Osteoblast (primary cell): ENCODE measurements around the gene ARPIN. TPM values are rescaled to one million over a fixed set of nuclear protein-coding genes. Genes with fewer than 3 reads are reported as not detected.

Experiments
- DNase-seq: peaks from one replicate; pipeline ENCODE4 v3.0.0; 2011; ENCODE audit warnings: low spot score, mixed read lengths; ENCODE audit not compliant: insufficient read length; ENCODE audit errors: missing footprints
- H2AFZ ChIP-seq: 2 replicates; pipeline ENCODE4 v1.6.0; 2011; ENCODE audit warnings: mild to moderate bottlenecking, low read length
- H3K27ac ChIP-seq: 2 replicates; pipeline ENCODE4 v1.5.1; 2011; ENCODE audit warnings: mild to moderate bottlenecking, low read depth, low read length, moderate library complexity
- H3K27me3 ChIP-seq: 2 replicates; pipeline ENCODE4 v1.6.0; 2012; ENCODE audit warnings: mild to moderate bottlenecking, control low read depth, inconsistent platforms, low read length, moderate library complexity; ENCODE audit not compliant: insufficient read depth
- H3K36me3 ChIP-seq: 2 replicates; pipeline ENCODE4 v1.5.1; 2011; ENCODE audit warnings: mild to moderate bottlenecking, low read length, control low read depth, moderate library complexity; ENCODE audit not compliant: insufficient read depth
- H3K4me1 ChIP-seq: 2 replicates; pipeline ENCODE4 v1.5.1; 2011; ENCODE audit warnings: mild to moderate bottlenecking, low read length, control low read depth, moderate library complexity; ENCODE audit not compliant: insufficient read depth
- H3K4me2 ChIP-seq: 2 replicates; pipeline ENCODE4 v1.6.0; 2011; ENCODE audit warnings: mild to moderate bottlenecking, low read length; ENCODE audit not compliant: insufficient read depth
- H3K4me3 ChIP-seq: fragments of 200-600 bp; sonication (generic); 3 replicates; pipeline ENCODE4 v1.5.1; 2012; ENCODE audit warnings: mild to moderate bottlenecking, low read length, inconsistent platforms; ENCODE audit not compliant: insufficient read depth
- H3K79me2 ChIP-seq: 2 replicates; pipeline ENCODE4 v1.6.0; 2012; ENCODE audit warnings: mild to moderate bottlenecking, low read length, control low read depth, inconsistent platforms; ENCODE audit not compliant: insufficient read depth
- H3K9me3 ChIP-seq: 2 replicates; pipeline ENCODE4 v1.5.1; 2011; ENCODE audit warnings: low read depth, low read length, control low read depth
- H4K20me1 ChIP-seq: 2 replicates; pipeline ENCODE4 v1.6.0; 2012; ENCODE audit warnings: mild to moderate bottlenecking, low read length, control low read depth; ENCODE audit not compliant: insufficient read depth
- total RNA-seq: library from RNA; depleted of rRNA; stranded (reverse); fragments of >200 nt; gene quantifications from 2 replicates; pipeline ENCODE4 v1.2.3, GENCODE V29; 2012
- TF ChIP-seq, protein P1 (sequence below): IDR thresholded peaks from 2 replicates; pipeline ENCODE4 v1.5.1; 2011; ENCODE audit warnings: mild to moderate bottlenecking, low read depth, low read length, moderate library complexity; ENCODE audit errors: extremely low read depth

Gene ARPIN
- total RNA-seq, 1 donor, result 14.1 TPM

DNA sequence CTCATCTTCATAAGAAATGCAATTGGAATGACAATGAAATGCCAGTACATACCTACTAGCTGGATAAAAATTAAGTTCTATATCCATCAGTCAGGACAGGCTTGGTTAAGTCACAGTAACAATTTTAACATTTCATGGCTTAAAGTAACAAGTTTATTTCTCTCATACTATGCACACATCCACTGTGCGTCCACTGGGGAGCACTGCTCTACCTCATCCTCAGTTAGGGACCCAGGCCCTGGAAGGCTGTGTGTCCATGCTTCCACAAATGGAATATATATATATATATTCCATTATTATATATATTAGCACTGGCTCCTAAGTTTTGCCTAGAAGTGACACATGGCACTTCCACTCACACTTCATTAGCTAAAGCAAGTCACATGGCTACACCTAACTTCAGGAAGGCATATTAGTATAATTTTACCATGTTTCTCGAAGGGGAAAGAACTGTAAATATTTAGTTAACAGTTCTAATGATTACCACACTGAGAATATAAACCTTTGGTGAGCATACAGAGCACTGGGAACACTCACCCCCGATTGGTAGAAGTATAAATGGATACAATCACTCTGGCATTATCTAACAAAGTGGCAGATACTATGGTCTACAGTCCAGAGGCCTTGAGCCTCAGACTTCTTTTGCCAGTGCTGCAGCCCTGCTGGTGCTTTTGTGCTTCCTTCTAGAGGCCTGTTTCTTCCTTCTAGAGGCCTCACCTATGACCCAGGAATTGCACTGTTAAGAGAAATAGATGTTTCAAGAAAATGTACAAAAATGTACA, 47.6 kb downstream of the ARPIN start:
- Histone ChIP-seq H2AFZ (no peak overlapping the region), H3K4me3 (no peak overlapping the region), H3K4me1 (peaks cover 2% of the 10 kb centered on the region), H3K27ac (no peak overlapping the region), H3K36me3 (peaks cover 37% of the 10 kb centered on the region), H3K9me3 (no peaks in the 10 kb centered on the region), H3K4me2 (no peak overlapping the region), H3K79me2 (peaks cover 3% of the 10 kb centered on the region), H4K20me1 (no peaks in the 10 kb centered on the region), H3K27me3 (no peaks in the 10 kb centered on the region)
- no peak for DNase-seq
- TF ChIP-seq, protein P1, sequence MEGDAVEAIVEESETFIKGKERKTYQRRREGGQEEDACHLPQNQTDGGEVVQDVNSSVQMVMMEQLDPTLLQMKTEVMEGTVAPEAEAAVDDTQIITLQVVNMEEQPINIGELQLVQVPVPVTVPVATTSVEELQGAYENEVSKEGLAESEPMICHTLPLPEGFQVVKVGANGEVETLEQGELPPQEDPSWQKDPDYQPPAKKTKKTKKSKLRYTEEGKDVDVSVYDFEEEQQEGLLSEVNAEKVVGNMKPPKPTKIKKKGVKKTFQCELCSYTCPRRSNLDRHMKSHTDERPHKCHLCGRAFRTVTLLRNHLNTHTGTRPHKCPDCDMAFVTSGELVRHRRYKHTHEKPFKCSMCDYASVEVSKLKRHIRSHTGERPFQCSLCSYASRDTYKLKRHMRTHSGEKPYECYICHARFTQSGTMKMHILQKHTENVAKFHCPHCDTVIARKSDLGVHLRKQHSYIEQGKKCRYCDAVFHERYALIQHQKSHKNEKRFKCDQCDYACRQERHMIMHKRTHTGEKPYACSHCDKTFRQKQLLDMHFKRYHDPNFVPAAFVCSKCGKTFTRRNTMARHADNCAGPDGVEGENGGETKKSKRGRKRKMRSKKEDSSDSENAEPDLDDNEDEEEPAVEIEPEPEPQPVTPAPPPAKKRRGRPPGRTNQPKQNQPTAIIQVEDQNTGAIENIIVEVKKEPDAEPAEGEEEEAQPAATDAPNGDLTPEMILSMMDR, result no peak

DNA sequence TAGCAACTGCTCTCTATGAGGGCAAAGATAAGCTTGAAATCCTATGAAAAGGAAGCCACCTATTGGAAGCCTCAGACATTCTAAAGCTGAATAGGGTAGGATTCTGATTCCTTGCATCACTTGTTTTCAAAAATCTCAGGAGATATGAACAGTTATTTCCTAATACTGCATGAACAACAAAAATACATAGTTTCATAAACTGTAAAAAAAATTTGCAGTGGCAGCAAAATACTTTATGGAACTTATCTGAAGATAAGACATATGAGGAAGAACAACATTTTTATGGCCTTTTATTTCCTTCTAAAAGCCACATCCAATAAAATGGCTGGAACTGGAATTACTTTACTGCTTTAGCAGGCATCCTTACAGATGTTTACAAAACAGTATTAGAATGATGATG, 48.8 kb downstream of the ARPIN start:
- H3K27me3 ChIP-seq, result no peaks in the 10 kb centered on the region
- peaks cover 2% of the 10 kb centered on the region for H3K4me1 ChIP-seq
- H3K79me2 ChIP-seq, result peaks cover 3% of the 10 kb centered on the region
- H2AFZ ChIP-seq, result no peak overlapping the region
- no peak overlapping the region for H3K4me3 ChIP-seq
- TF ChIP-seq, protein P1, result peak; percentile 18
- H4K20me1 ChIP-seq, result no peaks in the 10 kb centered on the region
- no peak overlapping the region for H3K4me2 ChIP-seq
- no peak for DNase-seq
- peaks cover 41% of the 10 kb centered on the region for H3K36me3 ChIP-seq
- H3K9me3 ChIP-seq, result no peaks in the 10 kb centered on the region
- no peak overlapping the region for H3K27ac ChIP-seq

DNA sequence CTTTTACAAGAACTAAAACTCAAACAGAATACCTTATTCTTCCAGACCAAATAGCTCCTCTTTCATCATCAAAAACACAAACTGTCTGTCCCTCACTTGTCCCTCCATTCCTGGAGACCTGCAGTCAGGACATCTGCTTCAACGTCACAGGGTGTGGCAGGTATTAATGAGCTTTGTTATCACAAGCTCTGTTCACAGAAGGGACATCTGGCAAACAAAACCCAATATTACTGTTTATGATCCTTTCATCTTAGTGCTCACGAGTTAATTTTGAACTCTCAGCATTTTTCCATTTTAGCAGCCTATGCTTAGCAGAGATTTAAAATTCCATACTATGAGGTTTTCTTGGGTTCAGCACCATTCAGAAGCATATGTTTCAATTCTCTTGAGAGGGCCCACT, 51.9 kb downstream of the ARPIN start:
- no peaks in the 10 kb centered on the region for H4K20me1 ChIP-seq
- TF ChIP-seq, protein P1, result no peak
- H3K36me3 ChIP-seq, result peaks cover 41% of the 10 kb centered on the region
- H3K4me2 ChIP-seq, result no peak overlapping the region
- no peaks in the 10 kb centered on the region for H3K27me3 ChIP-seq
- no peaks in the 10 kb centered on the region for H3K9me3 ChIP-seq
- H3K4me3 ChIP-seq, result no peak overlapping the region
- no peak overlapping the region for H3K27ac ChIP-seq
- peaks cover 3% of the 10 kb centered on the region for H3K79me2 ChIP-seq
- H2AFZ ChIP-seq, result no peak overlapping the region
- H3K4me1 ChIP-seq, result peaks cover 2% of the 10 kb centered on the region
- DNase-seq, result no peak

DNA sequence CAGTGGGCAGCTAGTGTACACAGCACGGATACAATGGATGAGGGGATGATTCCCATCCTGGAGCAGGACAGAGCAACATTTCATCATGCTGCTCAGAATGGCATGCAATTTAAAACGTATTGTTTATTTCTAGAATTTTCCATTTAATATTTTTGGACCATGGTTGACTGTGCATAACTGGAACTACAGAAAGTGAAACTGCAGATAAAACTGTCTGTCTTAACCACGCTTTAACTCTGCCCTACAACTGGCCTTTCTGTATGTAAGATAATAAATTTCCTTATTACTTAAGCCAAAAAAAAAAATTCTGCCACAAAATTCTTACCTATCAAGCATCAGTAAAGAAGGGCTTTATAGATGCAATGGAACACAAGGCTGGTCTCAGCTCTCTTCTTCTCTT, 52.3 kb downstream of the ARPIN start:
- TF ChIP-seq, protein P1, result no peak
- Histone ChIP-seq H3K27ac (no peak overlapping the region), H3K4me3 (no peak overlapping the region), H3K36me3 (peaks cover 37% of the 10 kb centered on the region), H3K9me3 (no peaks in the 10 kb centered on the region), H3K4me1 (peaks cover 2% of the 10 kb centered on the region), H3K79me2 (peaks cover 3% of the 10 kb centered on the region), H3K27me3 (no peaks in the 10 kb centered on the region), H3K4me2 (no peak overlapping the region), H4K20me1 (no peaks in the 10 kb centered on the region), H2AFZ (no peak overlapping the region)
- no peak for DNase-seq
